Inflammatory macrophage treated with lipopolysaccharide for 4 hours (primary cell): ENCODE results near the gene LGR6.

ENCODE experiments used
- DNase-seq: peaks from one replicate; pipeline ENCODE4 v3.0.0-alpha.2; 2020

LGR6 gene

GRCh38 chr1:202275061-202275770, 81.6 kb downstream of the LGR6 start:
- DNase-seq = no peak

- no peak for DNase-seq
Observed at GRCh38 chr1:202276081-202276715, 82.6 kb downstream of the LGR6 start.

DNA sequence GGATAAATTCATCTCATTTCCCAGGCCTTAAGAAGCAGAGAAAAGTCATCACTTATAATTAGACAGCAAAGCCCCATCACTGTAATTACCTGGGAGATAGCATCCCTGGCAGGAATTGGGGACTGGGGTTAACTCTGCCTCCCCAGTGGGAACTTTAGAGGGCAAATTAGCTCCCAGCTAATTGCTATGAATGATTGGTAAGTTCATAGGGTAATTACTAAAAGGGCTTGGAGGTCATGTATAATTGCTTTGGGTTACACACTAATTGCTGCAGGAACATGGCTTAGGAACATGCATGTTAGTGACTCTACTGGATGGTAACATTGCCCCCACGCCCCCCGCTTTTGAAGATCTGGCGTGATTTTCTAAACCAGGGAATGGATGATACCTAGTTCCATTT, 83.3 kb downstream of the LGR6 start:
- DNase-seq = no peak

- DNase-seq = no peak
Observed at GRCh38 chr1:202278751-202279150, 85.2 kb downstream of the LGR6 start.

GRCh38 chr1:202279806-202280205, 86.2 kb downstream of the LGR6 start:
- no peak for DNase-seq

DNA sequence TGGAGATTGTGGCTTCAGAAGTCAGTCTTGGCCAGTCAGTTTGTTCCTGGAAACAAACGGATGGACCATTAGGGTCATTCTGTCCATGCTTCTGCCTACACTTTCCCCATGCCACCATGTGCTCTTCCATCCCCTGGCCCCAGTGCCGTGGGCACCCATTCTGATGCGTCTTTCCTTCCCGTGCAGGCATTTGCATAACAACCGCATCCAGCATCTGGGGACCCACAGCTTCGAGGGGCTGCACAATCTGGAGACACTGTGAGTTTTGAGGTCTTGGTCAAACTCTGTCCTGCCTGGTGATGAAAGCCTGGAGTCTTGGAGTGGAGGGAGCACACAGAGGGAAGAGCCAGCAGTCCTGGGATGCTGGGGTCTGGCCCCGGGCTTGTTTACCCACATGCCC, 87.0 kb downstream of the LGR6 start:
- DNase-seq = no peak

DNA sequence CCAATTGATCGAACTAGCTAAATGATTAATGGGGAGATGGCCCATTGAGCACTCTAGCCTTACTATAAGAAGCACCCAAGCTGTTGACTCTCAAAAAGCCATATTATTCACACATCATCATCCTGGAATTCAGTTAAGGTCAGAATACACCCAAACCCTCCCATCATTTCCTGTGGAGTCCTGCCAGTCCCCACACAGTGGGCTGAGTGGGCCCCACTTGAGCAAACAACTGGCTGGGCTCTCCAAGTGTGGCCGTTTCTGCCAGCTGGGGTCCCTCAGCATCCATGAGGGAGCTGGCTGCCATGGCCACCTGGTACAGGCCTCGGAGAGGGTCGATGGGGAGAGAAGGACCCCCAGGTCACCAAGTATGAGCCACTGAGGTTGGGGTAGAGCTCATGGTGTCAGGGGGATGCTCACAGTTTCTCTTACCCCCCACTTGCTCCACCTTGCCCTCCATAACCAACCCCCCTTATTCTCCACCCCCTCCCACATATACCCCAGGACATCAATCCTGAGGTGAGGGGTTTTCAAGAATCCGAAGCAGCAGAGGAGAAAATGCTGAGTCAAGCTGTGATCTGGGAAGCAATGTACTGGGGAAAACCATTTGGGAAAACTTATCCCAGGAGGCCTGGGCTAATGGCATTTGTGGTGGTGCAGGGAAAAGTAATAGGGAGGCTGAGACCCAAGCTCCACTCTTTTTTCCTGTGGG, 87.9 kb downstream of the LGR6 start:
- DNase-seq = no peak

- no peak for DNase-seq
Observed at GRCh38 chr1:202282025-202282371, 88.4 kb downstream of the LGR6 start.

DNA sequence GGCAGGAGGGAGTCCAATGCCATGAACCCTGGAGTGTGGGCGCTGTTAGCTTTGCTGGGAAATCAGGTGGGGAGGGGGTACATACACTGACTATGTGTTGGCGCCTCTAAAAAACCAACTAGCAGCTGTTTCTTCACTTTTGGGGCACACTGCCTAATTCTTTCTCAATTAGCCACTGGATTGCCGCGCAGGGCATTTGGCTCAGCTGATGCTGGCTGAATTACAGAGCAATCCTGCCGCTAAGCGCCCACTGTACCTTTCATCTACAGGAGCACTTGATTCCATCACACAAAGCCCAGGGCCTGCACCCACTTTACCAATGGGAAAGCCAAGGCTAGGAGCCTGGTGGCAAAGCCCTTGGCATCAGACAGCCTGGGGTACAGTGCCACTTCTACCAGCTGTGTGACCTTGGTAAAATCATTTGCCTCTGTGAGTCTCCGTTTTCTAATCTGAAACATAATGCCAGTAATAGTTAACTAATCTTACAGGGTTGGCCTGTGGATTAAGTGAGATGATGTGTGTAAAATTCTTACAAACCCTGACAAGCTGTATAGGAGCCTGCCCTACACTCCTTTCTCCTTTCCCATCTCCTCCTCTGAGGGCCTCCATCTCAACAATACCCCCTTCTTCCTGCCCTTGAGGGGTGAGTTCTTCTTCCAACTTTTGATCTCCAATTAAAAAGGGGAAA, 89.1 kb downstream of the LGR6 start:
- DNase-seq = no peak

DNA sequence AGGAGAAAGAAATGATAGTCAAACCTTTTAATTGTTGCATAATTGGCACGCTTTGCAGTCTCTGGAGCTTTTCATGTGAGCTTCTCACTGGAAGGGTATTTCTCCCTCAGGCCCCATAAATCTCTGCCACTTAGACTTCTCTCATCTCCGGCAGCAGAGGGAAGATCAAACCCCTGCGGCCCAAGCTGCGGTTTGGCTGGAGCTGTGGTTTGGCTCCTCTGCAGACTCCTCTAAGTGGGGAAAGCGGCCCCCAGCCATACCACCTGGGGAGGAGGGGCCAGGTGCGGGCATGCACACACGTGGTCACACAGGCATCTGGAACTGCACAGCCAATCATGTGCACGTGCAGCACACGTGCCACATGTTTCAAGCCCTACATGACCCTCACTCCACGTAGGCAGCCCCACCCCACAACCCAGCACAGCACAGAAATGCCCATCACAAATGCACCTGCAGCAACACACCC, 89.8 kb downstream of the LGR6 start:
- no peak for DNase-seq

DNA sequence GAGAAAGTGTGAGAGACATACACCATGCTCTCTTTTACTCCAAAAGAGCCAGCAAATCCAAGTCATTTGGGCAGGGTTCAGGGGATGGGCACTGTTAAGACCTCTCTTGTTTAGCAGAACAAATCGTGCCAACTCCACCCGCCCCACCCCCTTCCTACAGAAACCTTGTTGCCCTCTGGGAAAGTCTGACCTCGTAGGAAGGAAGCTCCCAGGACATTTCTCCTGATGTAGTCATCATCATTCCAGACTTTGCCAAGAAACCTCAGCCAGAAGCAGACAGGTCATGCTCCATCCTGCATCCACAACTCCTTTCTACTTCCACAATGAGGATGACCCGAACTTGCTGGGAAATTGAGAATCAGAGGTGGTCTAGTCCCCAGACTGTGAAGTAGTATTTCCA, 90.4 kb downstream of the LGR6 start:
- no peak for DNase-seq

DNA sequence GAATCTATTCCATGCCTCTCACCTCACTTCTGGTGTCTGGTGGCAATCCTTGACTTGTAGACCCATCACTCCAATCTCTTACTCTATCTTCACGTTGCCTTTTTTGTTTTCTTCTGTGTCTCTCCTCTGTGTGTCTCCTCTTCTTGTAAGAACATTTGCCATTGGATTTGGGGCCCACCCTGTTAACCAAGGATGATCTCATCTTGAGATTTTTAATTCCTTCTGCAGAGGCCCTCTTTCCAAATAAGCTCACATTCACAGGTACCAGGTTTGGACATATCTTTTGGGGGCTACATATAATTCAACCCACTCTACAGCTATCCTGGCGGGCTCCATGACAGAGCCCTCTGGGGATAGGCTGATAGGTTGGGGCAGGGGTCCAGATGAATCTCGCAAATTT, 92.3 kb downstream of the LGR6 start:
- no peak for DNase-seq

GRCh38 chr1:202286622-202287097, 93.1 kb downstream of the LGR6 start:
- no peak for DNase-seq

GRCh38 chr1:202287196-202287595, 93.6 kb downstream of the LGR6 start:
- no peak for DNase-seq

DNA sequence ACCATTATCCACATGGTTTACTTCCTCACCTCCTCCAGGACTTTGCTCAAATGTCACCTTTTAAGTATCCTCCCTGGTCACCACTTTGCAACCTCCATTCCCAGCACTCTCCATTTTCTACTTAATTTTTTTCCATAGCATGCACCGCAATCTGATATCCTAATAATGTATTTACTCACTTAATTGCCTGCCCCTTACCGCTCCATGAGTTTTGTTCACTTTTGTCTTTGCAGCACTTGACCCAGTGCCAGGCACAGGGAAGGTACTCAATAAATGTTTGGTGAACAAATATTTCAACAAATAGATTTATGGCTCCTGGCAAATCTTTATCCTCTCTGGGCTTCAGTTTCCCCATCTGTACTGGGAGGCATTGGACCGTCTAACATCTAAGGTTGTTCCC, 94.6 kb downstream of the LGR6 start:
- no peak for DNase-seq

GRCh38 chr1:202289009-202289408, 95.4 kb downstream of the LGR6 start:
- no peak for DNase-seq

DNA sequence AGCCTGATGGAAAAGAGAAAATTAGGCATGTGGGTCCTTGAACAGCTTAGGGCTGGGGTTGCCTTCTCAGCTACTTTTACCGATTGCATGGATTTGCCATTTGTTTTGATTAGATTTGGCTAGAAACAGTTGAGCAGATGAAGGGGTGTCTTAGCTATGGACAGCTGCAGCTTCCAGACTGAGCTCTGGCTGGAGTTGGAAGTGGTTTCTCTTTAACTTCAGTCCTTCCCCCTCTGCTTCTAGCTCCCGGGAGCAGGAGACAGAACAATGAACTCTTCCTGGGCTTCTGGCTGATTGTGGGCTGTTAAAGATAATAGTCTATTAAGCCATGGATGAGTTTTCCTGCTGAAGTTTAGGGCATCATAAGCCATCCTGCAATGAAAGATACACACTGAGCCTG, 97.4 kb downstream of the LGR6 start:
- DNase-seq = no peak

- no peak for DNase-seq
Observed at GRCh38 chr1:202291961-202292712, 98.5 kb downstream of the LGR6 start.

- no peak for DNase-seq
Observed at GRCh38 chr1:202292773-202293172, 99.2 kb downstream of the LGR6 start.

DNA sequence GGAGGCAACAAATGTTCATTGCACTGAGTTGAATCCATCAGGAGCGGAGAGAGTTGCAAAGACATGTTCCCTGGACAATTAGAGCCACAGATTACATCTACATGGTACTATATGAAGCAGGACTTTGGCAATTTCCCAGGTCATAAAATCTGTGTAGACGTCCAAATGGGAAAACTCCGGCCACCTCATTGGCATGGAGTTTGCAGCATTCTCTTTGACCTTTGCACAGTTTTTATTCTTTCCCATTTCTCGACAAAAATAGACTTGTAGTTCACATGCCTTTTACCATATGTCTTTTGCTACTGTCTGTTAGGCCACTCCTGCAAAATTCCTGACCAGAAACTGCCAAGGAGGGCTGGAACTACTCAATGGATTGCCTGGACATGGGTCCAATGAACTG, 100.0 kb downstream of the LGR6 start:
- no peak for DNase-seq

DNA sequence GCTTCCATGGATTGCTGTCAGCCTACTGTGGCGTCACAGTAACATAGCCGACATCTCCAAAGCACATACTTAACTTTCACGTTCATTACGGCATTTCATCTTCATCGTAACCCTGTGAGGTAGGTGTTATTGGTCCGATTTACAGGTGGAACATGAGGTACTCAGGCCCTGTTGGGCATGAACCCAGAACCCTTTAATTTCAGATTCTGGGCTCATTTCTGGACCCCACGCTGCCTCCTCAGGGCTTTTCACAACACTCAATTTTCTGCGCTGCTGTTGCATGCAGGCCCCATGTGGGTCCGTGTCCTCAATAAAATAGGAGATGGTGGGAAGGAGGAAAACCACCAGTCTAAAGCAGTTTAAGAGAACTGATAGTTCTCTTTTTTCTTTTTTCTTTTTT, 108.6 kb downstream of the LGR6 start:
- no peak for DNase-seq

- no peak for DNase-seq
Observed at GRCh38 chr1:202304375-202304774, 110.8 kb downstream of the LGR6 start.

GRCh38 chr1:202305168-202305567, 111.6 kb downstream of the LGR6 start:
- DNase-seq = no peak
